IMR-90 (cell line): Measurements from ENCODE around the gene MTMR8. TPM values are rescaled to one million over a fixed set of nuclear protein-coding genes. Genes with fewer than 3 reads are reported as not detected.

Experiments used
- ATAC-seq: fragments of 200-7000 bp; cut with Tn5 transposase; 2 replicates; pipeline ENCODE4 v1.9.1; 2020; ENCODE audit warnings: low read depth, mild to moderate bottlenecking, moderate library complexity
- BruUV-seq: library from RNA; stranded (reverse); fragments of 400-500 nt; replicated peaks from 2 replicates; lab custom pipeline; 2021; lab: Mats Ljungman, UMichigan
- CTCF ChIA-PET: fragments of 300-600 bp; formaldehyde crosslinking; extraction: SDS; loops from one replicate; lab custom pipeline; 2021; ENCODE audit warnings: antibody characterized with exemption; lab: Yijun Ruan, JAX
- POLR2A ChIA-PET: fragments of 300-600 bp; sonication (Branson Sonifier 250); formaldehyde crosslinking; loops from one replicate; lab custom pipeline; 2022; ENCODE audit warnings: antibody characterized with exemption; ENCODE audit not compliant: unreplicated experiment; lab: Charles Lee
- DNase-seq: peaks from one replicate; pipeline ENCODE4 v3.0.0; 2013
- H2AFZ ChIP-seq: replicated peaks from 2 replicates; pipeline ENCODE3; 2013; ENCODE audit warnings: low read length, mild to moderate bottlenecking; ENCODE audit not compliant: poor library complexity
- H2AK5ac ChIP-seq: 2 replicates; pipeline ENCODE4 v1.6.1; 2013; ENCODE audit warnings: low read depth, low read length, inconsistent platforms
- H2AK9ac ChIP-seq: replicated peaks from 2 replicates; pipeline ENCODE3; 2013; ENCODE audit warnings: mild to moderate bottlenecking, low read depth, low read length, moderate library complexity; ENCODE audit not compliant: poor library complexity
- H2BK120ac ChIP-seq: 2 replicates; pipeline ENCODE4 v1.6.1; 2013; ENCODE audit warnings: low read depth, low read length, inconsistent platforms
- H2BK15ac ChIP-seq: 3 replicates; pipeline ENCODE4 v1.6.1; 2013; ENCODE audit warnings: low read depth, low read length, inconsistent platforms
- H2BK20ac ChIP-seq: 2 replicates; pipeline ENCODE4 v1.6.1; 2013; ENCODE audit warnings: low read depth, mild to moderate bottlenecking, inconsistent platforms, low read length, moderate library complexity
- H2BK5ac ChIP-seq: 2 replicates; pipeline ENCODE4 v1.6.1; 2013; ENCODE audit warnings: mild to moderate bottlenecking, low read depth, low read length, inconsistent platforms; ENCODE audit not compliant: poor library complexity, severe bottlenecking
- H3K14ac ChIP-seq: replicated peaks from 2 replicates; pipeline ENCODE4 v1.6.1; 2013; ENCODE audit warnings: low read depth, low read length, inconsistent platforms
- H3K18ac ChIP-seq: 2 replicates; pipeline ENCODE4 v1.6.1; 2013; ENCODE audit warnings: low read depth, low read length, control low read depth
- H3K23ac ChIP-seq: 2 replicates; pipeline ENCODE4 v1.6.1; 2013; ENCODE audit warnings: low read depth, low read length, inconsistent platforms
- H3K27ac ChIP-seq: 2 replicates; pipeline ENCODE4 v1.5.1; 2013; ENCODE audit warnings: mild to moderate bottlenecking, control low read depth, low read length; ENCODE audit not compliant: insufficient read depth
- H3K27me3 ChIP-seq: 2 replicates; pipeline ENCODE4 v1.6.1; 2013; ENCODE audit warnings: low read length; ENCODE audit not compliant: control insufficient read depth, insufficient read depth
- H3K36me3 ChIP-seq: 2 replicates; pipeline ENCODE4 v1.6.1; 2013; ENCODE audit warnings: low read length, mixed read lengths; ENCODE audit not compliant: control insufficient read depth, insufficient read depth
- H3K4ac ChIP-seq: 2 replicates; pipeline ENCODE4 v1.6.1; 2013; ENCODE audit warnings: low read depth, low read length, inconsistent platforms
- H3K4me1 ChIP-seq: 2 replicates; pipeline ENCODE4 v1.6.1; 2013; ENCODE audit warnings: low read length, mixed read lengths; ENCODE audit not compliant: control insufficient read depth, insufficient read depth
- H3K4me2 ChIP-seq: 2 replicates; pipeline ENCODE4 v1.6.1; 2013; ENCODE audit warnings: low read depth, mild to moderate bottlenecking, control low read depth, low read length, moderate library complexity
- H3K4me3 ChIP-seq: 2 replicates; pipeline ENCODE4 v1.5.1; 2013; ENCODE audit warnings: low read depth, mild to moderate bottlenecking, control low read depth, low read length, moderate library complexity; ENCODE audit not compliant: insufficient read depth
- H3K56ac ChIP-seq: 2 replicates; pipeline ENCODE4 v1.6.1; 2013; ENCODE audit warnings: low read length, inconsistent platforms; ENCODE audit not compliant: insufficient read depth; ENCODE audit errors: extremely low read depth
- H3K79me1 ChIP-seq, 2 experiments: 2 replicates each; pipeline ENCODE4 v1.6.1; 2013; ENCODE audit warnings: low read length in 2 of 2, inconsistent platforms in 1 of 2, low read depth in 1 of 2
- H3K9ac ChIP-seq: 2 replicates; pipeline ENCODE4 v1.6.1; 2013; ENCODE audit warnings: low read depth, low read length, control low read depth
- H3K9me1 ChIP-seq: 2 replicates; pipeline ENCODE4 v1.6.1; 2013; ENCODE audit warnings: low read length, inconsistent platforms; ENCODE audit not compliant: insufficient read depth
- H3K9me3 ChIP-seq: 2 replicates; pipeline ENCODE4 v1.6.1; 2013; ENCODE audit warnings: low read length; ENCODE audit not compliant: control insufficient read depth, insufficient read depth
- H4K20me1 ChIP-seq: 2 replicates; pipeline ENCODE4 v1.6.1; 2013; ENCODE audit warnings: low read length, inconsistent platforms; ENCODE audit not compliant: insufficient read depth
- H4K5ac ChIP-seq: 2 replicates; pipeline ENCODE4 v1.6.1; 2013; ENCODE audit warnings: mild to moderate bottlenecking, low read depth, low read length, control low read depth
- H4K8ac ChIP-seq, 2 experiments: 2 replicates each; pipeline ENCODE4 v1.6.1; 2013; ENCODE audit warnings: low read depth in 2 of 2, low read length in 2 of 2, control low read depth in 1 of 2, inconsistent platforms in 1 of 2
- H4K91ac ChIP-seq: 2 replicates; pipeline ENCODE4 v1.6.1; 2013; ENCODE audit warnings: low read depth, low read length, inconsistent platforms; ENCODE audit not compliant: insufficient read depth
- BHLHE40 ChIP-seq: fragments of 150-350 bp; IDR thresholded peaks from 2 replicates; pipeline ENCODE4 v1.6.1; 2016; ENCODE audit warnings: mild to moderate bottlenecking, low read depth, low read length
- CEBPB ChIP-seq: IDR thresholded peaks from 2 replicates; pipeline ENCODE4 v1.6.1; 2012; ENCODE audit warnings: low read depth, low read length, improper control_type of control experiment
- CHD1 ChIP-seq: IDR thresholded peaks from 2 replicates; pipeline ENCODE4 v1.6.1; 2012; ENCODE audit warnings: low read depth, low read length, improper control_type of control experiment
- FOS ChIP-seq: fragments of 150-350 bp; IDR thresholded peaks from 2 replicates; pipeline ENCODE4 v1.6.1; 2016; ENCODE audit warnings: low read depth, low read length
- MAFK ChIP-seq: IDR thresholded peaks from 2 replicates; pipeline ENCODE4 v1.6.1; 2012; ENCODE audit warnings: low read depth, low read length, improper control_type of control experiment
- MAZ ChIP-seq: IDR thresholded peaks from 2 replicates; pipeline ENCODE4 v1.6.1; 2012; ENCODE audit warnings: low read depth, mild to moderate bottlenecking, low read length, improper control_type of control experiment, moderate library complexity, borderline replicate concordance
- MXI1 ChIP-seq: IDR thresholded peaks from 2 replicates; pipeline ENCODE4 v1.6.1; 2012; ENCODE audit warnings: low read depth, mild to moderate bottlenecking, low read length, moderate library complexity, borderline replicate concordance
- NFE2L2 ChIP-seq: fragments of 150-350 bp; IDR thresholded peaks from 2 replicates; pipeline ENCODE4 v1.6.1; 2016; ENCODE audit warnings: low read depth, mild to moderate bottlenecking, low read length
- POLR2A ChIP-seq: IDR thresholded peaks from 2 replicates; pipeline ENCODE4 v1.6.1; 2012; ENCODE audit warnings: mild to moderate bottlenecking, low read depth, low read length
- RAD21 ChIP-seq: IDR thresholded peaks from 2 replicates; pipeline ENCODE4 v1.6.1; 2012; ENCODE audit warnings: low read length, improper control_type of control experiment
- RCOR1 ChIP-seq: IDR thresholded peaks from 2 replicates; pipeline ENCODE4 v1.6.1; 2012; ENCODE audit warnings: mild to moderate bottlenecking, low read length, improper control_type of control experiment; ENCODE audit not compliant: insufficient replicate concordance
- RFX5 ChIP-seq: IDR thresholded peaks from 2 replicates; pipeline ENCODE4 v1.8.0; 2012; ENCODE audit warnings: low read depth, mild to moderate bottlenecking, low read length, moderate library complexity
- SMC3 ChIP-seq: fragments of 150-350 bp; IDR thresholded peaks from 2 replicates; pipeline ENCODE4 v1.6.1; 2016; ENCODE audit warnings: low read depth, mild to moderate bottlenecking, antibody characterized with exemption, low read length, moderate library complexity
- WGBS, 2 experiments: methylation state at CpG; one replicate each; pipeline versions ENCODE4 v1.1.5 to v1.1.7; 2013; ENCODE audit warnings: missing lambda C conversion rate in 2 of 2; ENCODE audit not compliant: insufficient read length in 1 of 2; ENCODE audit errors: extremely low coverage in 2 of 2; 5-methylcytosine and 5-hydroxymethylcytosine counted together
- dilution Hi-C: fragments of 300-500 bp; cut with HindIII; formaldehyde crosslinking; loops from one replicate; pipeline ENCODE4 v1.14.3; 2018; ENCODE audit warnings: low sequenced_read_pairs; ENCODE audit not compliant: unreplicated experiment
- in situ Hi-C: fragments of 300-500 bp; cut with MboI; formaldehyde crosslinking; loops from 3 replicates; pipeline ENCODE4 v1.14.3; 2019; ENCODE audit warnings: low sequenced_read_pairs, inconsistent platforms, mixed read lengths
- intact Hi-C: fragments of 100-400 bp; cut with micrococcal nuclease; formaldehyde crosslinking; loops from 2 replicates; pipeline ENCODE4 v1.10.0; 2022
- polyA plus RNA-seq, 3 experiments: library from polyadenylated mRNA; depleted of rRNA; stranded (reverse); fragments of >200 nt; gene quantifications; 2 replicates each; pipeline ENCODE4 v1.2.3, GENCODE V29; 2012; ENCODE audit warnings: low replicate concordance in 1 of 3
- total RNA-seq: library from RNA; depleted of rRNA; stranded (reverse); fragments of >200 nt; gene quantifications from 2 replicates; pipeline ENCODE4 v1.2.3, GENCODE V29; 2012
- TF ChIP-seq, protein P1 (sequence below): fragments of 150-350 bp; IDR thresholded peaks from 2 replicates; pipeline ENCODE4 v1.6.1; 2017; ENCODE audit warnings: mild to moderate bottlenecking, antibody characterized with exemption, low read length, low read depth
- TF ChIP-seq, protein P2 (sequence below): conservative IDR thresholded peaks from 2 replicates; pipeline ENCODE4 v1.5.1; 2012; ENCODE audit warnings: mild to moderate bottlenecking, low read depth, low read length, improper control_type of control experiment
- TF ChIP-seq, protein P3 (sequence below): fragments of 150-350 bp; IDR thresholded peaks from 2 replicates; pipeline ENCODE4 v1.6.1; 2016; ENCODE audit warnings: low read depth, mild to moderate bottlenecking, low read length, moderate library complexity, borderline replicate concordance

The MTMR8 gene
- total and polyA plus RNA-seq, 2 of the 4 experiments (the other 2 are of a cell fraction), result not detected

DNA sequence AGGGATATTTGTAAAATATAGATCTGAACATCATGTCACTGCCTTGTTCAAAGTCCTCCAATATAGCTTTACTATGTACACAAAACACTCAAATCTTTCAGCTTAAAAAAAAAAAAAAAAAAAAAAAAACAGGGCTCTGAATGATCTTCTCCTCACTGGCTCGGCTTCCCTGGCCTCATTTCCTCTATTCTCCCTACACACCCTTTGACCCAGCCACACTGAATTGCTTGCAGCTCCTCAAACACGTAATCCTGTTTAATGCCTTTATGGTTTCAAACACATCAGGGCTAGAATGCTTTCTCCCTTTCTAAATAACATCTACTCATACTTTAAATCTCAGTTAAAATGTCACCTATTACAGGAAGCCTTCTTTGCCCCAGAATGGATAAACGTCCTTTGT lies 60.8 kb downstream of the MTMR8 start:
- H3K36me3 ChIP-seq, result no peaks in the 10 kb centered on the region
- H4K20me1 ChIP-seq, result no peaks in the 10 kb centered on the region
- H4K8ac ChIP-seq, result no peak overlapping the region
- no peaks in the 10 kb centered on the region for H3K4me1 ChIP-seq
- no peak for DNase-seq
- H2BK20ac ChIP-seq, result no peak overlapping the region
- no peaks in the 10 kb centered on the region for H3K9me1 ChIP-seq
- H3K9ac ChIP-seq, result no peak overlapping the region
- H2BK5ac ChIP-seq, result no peak overlapping the region
- no peak overlapping the region for H2AFZ ChIP-seq
- no peak overlapping the region for H2BK15ac ChIP-seq
- TF ChIP-seq MAFK, result no peak
- no peak for TF ChIP-seq RCOR1
- no peak for TF ChIP-seq CHD1
- no peak for TF ChIP-seq BHLHE40
- no peak for TF ChIP-seq SMC3
- no peak for TF ChIP-seq RFX5
- TF ChIP-seq NFE2L2, result no peak
- TF ChIP-seq, protein P1, sequence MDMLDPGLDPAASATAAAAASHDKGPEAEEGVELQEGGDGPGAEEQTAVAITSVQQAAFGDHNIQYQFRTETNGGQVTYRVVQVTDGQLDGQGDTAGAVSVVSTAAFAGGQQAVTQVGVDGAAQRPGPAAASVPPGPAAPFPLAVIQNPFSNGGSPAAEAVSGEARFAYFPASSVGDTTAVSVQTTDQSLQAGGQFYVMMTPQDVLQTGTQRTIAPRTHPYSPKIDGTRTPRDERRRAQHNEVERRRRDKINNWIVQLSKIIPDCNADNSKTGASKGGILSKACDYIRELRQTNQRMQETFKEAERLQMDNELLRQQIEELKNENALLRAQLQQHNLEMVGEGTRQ, result no peak
- TF ChIP-seq MXI1, result no peak
- TF ChIP-seq, protein P2, sequence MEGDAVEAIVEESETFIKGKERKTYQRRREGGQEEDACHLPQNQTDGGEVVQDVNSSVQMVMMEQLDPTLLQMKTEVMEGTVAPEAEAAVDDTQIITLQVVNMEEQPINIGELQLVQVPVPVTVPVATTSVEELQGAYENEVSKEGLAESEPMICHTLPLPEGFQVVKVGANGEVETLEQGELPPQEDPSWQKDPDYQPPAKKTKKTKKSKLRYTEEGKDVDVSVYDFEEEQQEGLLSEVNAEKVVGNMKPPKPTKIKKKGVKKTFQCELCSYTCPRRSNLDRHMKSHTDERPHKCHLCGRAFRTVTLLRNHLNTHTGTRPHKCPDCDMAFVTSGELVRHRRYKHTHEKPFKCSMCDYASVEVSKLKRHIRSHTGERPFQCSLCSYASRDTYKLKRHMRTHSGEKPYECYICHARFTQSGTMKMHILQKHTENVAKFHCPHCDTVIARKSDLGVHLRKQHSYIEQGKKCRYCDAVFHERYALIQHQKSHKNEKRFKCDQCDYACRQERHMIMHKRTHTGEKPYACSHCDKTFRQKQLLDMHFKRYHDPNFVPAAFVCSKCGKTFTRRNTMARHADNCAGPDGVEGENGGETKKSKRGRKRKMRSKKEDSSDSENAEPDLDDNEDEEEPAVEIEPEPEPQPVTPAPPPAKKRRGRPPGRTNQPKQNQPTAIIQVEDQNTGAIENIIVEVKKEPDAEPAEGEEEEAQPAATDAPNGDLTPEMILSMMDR, result no peak
- TF ChIP-seq MAZ, result no peak
- no peak for TF ChIP-seq CEBPB
- no peak for TF ChIP-seq FOS
- TF ChIP-seq, protein P3, sequence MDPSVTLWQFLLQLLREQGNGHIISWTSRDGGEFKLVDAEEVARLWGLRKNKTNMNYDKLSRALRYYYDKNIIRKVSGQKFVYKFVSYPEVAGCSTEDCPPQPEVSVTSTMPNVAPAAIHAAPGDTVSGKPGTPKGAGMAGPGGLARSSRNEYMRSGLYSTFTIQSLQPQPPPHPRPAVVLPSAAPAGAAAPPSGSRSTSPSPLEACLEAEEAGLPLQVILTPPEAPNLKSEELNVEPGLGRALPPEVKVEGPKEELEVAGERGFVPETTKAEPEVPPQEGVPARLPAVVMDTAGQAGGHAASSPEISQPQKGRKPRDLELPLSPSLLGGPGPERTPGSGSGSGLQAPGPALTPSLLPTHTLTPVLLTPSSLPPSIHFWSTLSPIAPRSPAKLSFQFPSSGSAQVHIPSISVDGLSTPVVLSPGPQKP, result no peak
- no peak for TF ChIP-seq RAD21
- TF ChIP-seq POLR2A, result no peak
- H3K4ac ChIP-seq, result no peak overlapping the region
- no peak overlapping the region for H3K4me2 ChIP-seq
- no peak overlapping the region for H3K18ac ChIP-seq
- no TSS peak for BruUV-seq
- no peak for ATAC-seq
- intact Hi-C loops, result no loop called here
- no peaks in the 10 kb centered on the region for H3K27me3 ChIP-seq
- no peaks in the 10 kb centered on the region for H3K79me1 ChIP-seq
- no peak overlapping the region for H4K5ac ChIP-seq
- no peak overlapping the region for H3K14ac ChIP-seq
- in situ Hi-C loops, result no loop called here
- no peak overlapping the region for H2AK5ac ChIP-seq
- H3K9me3 ChIP-seq, result no peaks in the 10 kb centered on the region
- H3K27ac ChIP-seq, result no peak overlapping the region
- dilution Hi-C loops, result no loop called here
- H3K56ac ChIP-seq, result no peak overlapping the region
- 17% methylated on average over 1 of the region's 3 CpGs; no CpG with 5 or more reads in 1 of the 2 experiments for WGBS, 2 experiments
- no peak overlapping the region for H3K23ac ChIP-seq
- no peak overlapping the region for H4K91ac ChIP-seq
- CTCF ChIA-PET, result no interaction called here
- no peak overlapping the region for H3K4me3 ChIP-seq
- no peak overlapping the region for H2BK120ac ChIP-seq
- H2AK9ac ChIP-seq, result no peak overlapping the region
- POLR2A ChIA-PET, result no interaction called here
